Stimulated activated CD4-positive, alpha-beta T cell treated with anti-CD3 and anti-CD28 coated beads, Interleukin-1b, Interleukin-23, amount 100 ng/mL, for 1 hour (primary cell): ENCODE results near the gene TPRX1.
A peak's percentile ranks its signal among the peaks of the same experiment; 100 is the strongest.
"Not testable (repeated sequence)": the region's sequence is repeated elsewhere in the genome, so short reads cannot be mapped to it uniquely, and the experiment has no call there.

Source experiments
- DNase-seq, 2 donors: peaks; one replicate each; pipeline ENCODE4 v3.0.0-alpha.2; 2020; ENCODE audit warnings: low read depth in 2 of 2

TPRX1 gene

GRCh38 chr19:47804451-47804850 lies at the start of gene TPRX1:
Gene TPRX1, minus strand, starts transcription at chr19:47804551. Its CDS starts 12 bp downstream, at chr19:47804539.
- DNase-seq: not testable (repeated sequence)

- DNase-seq: no peak
Measured at GRCh38 chr19:47853003-47853402, 48.7 kb upstream of the TPRX1 start.

GRCh38 chr19:47848823-47849473 lies 44.6 kb upstream of the TPRX1 start:
- DNase-seq: no peak

GRCh38 chr19:47848425-47848822 lies 44.1 kb upstream of the TPRX1 start:
- DNase-seq: no peak

GRCh38 chr19:47842941-47843340 lies 38.6 kb upstream of the TPRX1 start:
- no peak for DNase-seq

GRCh38 chr19:47839913-47840312 lies 35.6 kb upstream of the TPRX1 start:
- no peak for DNase-seq

GRCh38 chr19:47839411-47839810 lies 35.1 kb upstream of the TPRX1 start:
- no peak for DNase-seq

- DNase-seq: no peak
Measured at GRCh38 chr19:47836038-47836437, 31.7 kb upstream of the TPRX1 start.

GRCh38 chr19:47832723-47833122 lies 28.4 kb upstream of the TPRX1 start:
- no peak for DNase-seq

GRCh38 chr19:47826800-47827199 lies 22.4 kb upstream of the TPRX1 start:
- no peak for DNase-seq

GRCh38 chr19:47824396-47824795 lies 20.0 kb upstream of the TPRX1 start:
- no peak for DNase-seq

GRCh38 chr19:47821460-47822020 lies 17.2 kb upstream of the TPRX1 start, which contains the start of gene CRX:
Gene CRX, plus strand, starts transcription at chr19:47821937. Its CDS starts 12,507 bp downstream, at chr19:47834444.
- DNase-seq: no peak

- no peak for DNase-seq
Measured at GRCh38 chr19:47820410-47820809, 16.1 kb upstream of the TPRX1 start.

GRCh38 chr19:47819858-47820257 lies 15.5 kb upstream of the TPRX1 start:
- no peak for DNase-seq

- not testable (repeated sequence) for DNase-seq
Measured at GRCh38 chr19:47818221-47818620, 13.9 kb upstream of the TPRX1 start.

GRCh38 chr19:47816270-47816669 lies 11.9 kb upstream of the TPRX1 start:
- DNase-seq: not testable (repeated sequence)

GRCh38 chr19:47813995-47814328 lies 9.6 kb upstream of the TPRX1 start:
- DNase-seq: no peak

GRCh38 chr19:47813304-47813994 lies 9.1 kb upstream of the TPRX1 start:
- DNase-seq: peak; percentile 35 to 74

- no peak for DNase-seq
Measured at GRCh38 chr19:47806435-47806834, 2.1 kb upstream of the TPRX1 start.

GRCh38 chr19:47805313-47805712 lies 962 bp upstream of the TPRX1 start:
- no peak for DNase-seq

- DNase-seq: not testable (repeated sequence)
Measured at GRCh38 chr19:47803671-47804070, 680 bp downstream of the TPRX1 start.

- not testable (repeated sequence) for DNase-seq
Measured at GRCh38 chr19:47803148-47803547, 1.2 kb downstream of the TPRX1 start.

GRCh38 chr19:47802521-47803043 lies 1.8 kb downstream of the TPRX1 start:
- no peak for DNase-seq
